H1 (cell line): Measurements from ENCODE around the gene MAST2. TPM values are rescaled to one million over a fixed set of nuclear protein-coding genes. Genes with fewer than 3 reads are reported as not detected.

Experiments
- CTCF ChIA-PET: fragments of 300-600 bp; sonication (Branson Sonifier 250); formaldehyde crosslinking; loops from one replicate; lab custom pipeline; 2021; ENCODE audit not compliant: partially characterized antibody; lab: Charles Lee
- POLR2A ChIA-PET: fragments of 300-600 bp; sonication (Branson Sonifier 250); formaldehyde crosslinking; loops from one replicate; lab custom pipeline; 2021; ENCODE audit warnings: inconsistent platforms; ENCODE audit not compliant: partially characterized antibody; lab: Charles Lee
- DNase-seq, 2 experiments: peaks; one replicate each; pipeline versions ENCODE4 v3.0.0 to v3.0.0-alpha.2; 2010 to 2022; ENCODE audit warnings: low spot score in 2 of 2, low read depth in 1 of 2, mixed read lengths in 1 of 2
- FAIRE-seq: peaks from 2 replicates; lab custom pipeline; 2011; peaks lifted over from hg19 to GRCh38; lab: Jason Lieb, UNC
- H2AFZ ChIP-seq: 2 replicates; pipeline ENCODE4 v1.8.1; 2012; ENCODE audit warnings: low read length, inconsistent platforms
- H2AK5ac ChIP-seq: 2 replicates; pipeline ENCODE4 v1.6.1; 2013; ENCODE audit warnings: low read depth, low read length
- H2BK120ac ChIP-seq: replicated peaks from 2 replicates; pipeline ENCODE3; 2013; ENCODE audit warnings: low read depth, low read length, inconsistent platforms
- H2BK12ac ChIP-seq: 2 replicates; pipeline ENCODE4 v1.6.1; 2013; ENCODE audit warnings: low read depth, low read length
- H2BK15ac ChIP-seq: 2 replicates; pipeline ENCODE4 v1.6.1; 2013; ENCODE audit warnings: low read length
- H2BK20ac ChIP-seq: 2 replicates; pipeline ENCODE4 v1.6.1; 2013; ENCODE audit warnings: low read length
- H2BK5ac ChIP-seq: 2 replicates; pipeline ENCODE4 v1.6.1; 2013; ENCODE audit warnings: low read depth, low read length
- H3K14ac ChIP-seq: 2 replicates; pipeline ENCODE4 v1.6.1; 2013; ENCODE audit warnings: inconsistent platforms; ENCODE audit not compliant: insufficient read length
- H3K18ac ChIP-seq: 2 replicates; pipeline ENCODE4 v1.6.1; 2013; ENCODE audit warnings: low read length; ENCODE audit errors: extremely low read depth
- H3K23ac ChIP-seq: 2 replicates; pipeline ENCODE4 v1.6.1; 2013; ENCODE audit warnings: inconsistent platforms; ENCODE audit not compliant: insufficient read length
- H3K23me2 ChIP-seq: 2 replicates; pipeline ENCODE4 v1.6.1; 2013; ENCODE audit warnings: low read depth, low read length
- H3K27ac ChIP-seq: 2 replicates; pipeline ENCODE4 v1.6.1; 2011; ENCODE audit warnings: low read depth, low read length, inconsistent platforms
- H3K27me3 ChIP-seq, 4 experiments: replicated peaks in 1 of 4; 1 replicate in 1 of 4; 2 replicates in 3 of 4; pipeline versions ENCODE4 v1.6.1 to v1.8.1; 2011 to 2013; ENCODE audit warnings: low read length in 3 of 4, mild to moderate bottlenecking in 3 of 4, inconsistent platforms in 2 of 4, mixed read lengths in 2 of 4, moderate library complexity in 1 of 4; ENCODE audit not compliant: control insufficient read depth in 3 of 4, insufficient read depth in 3 of 4; ENCODE audit errors: extremely low read depth in 1 of 4
- H3K36me3 ChIP-seq, 4 experiments: 2 replicates each; pipeline versions ENCODE4 v1.6.1 to v1.8.1; 2011 to 2013; ENCODE audit warnings: mild to moderate bottlenecking in 4 of 4, low read length in 3 of 4, moderate library complexity in 2 of 4, control low read depth in 1 of 4, inconsistent platforms in 1 of 4; ENCODE audit not compliant: insufficient read depth in 4 of 4, control insufficient read depth in 2 of 4
- H3K4ac ChIP-seq: replicated peaks from 2 replicates; pipeline ENCODE3; 2013; ENCODE audit warnings: low read length, low read depth, mixed read lengths, inconsistent platforms; ENCODE audit not compliant: insufficient read length
- H3K4me1 ChIP-seq, 4 experiments: replicated peaks in 1 of 4; 1 replicate in 1 of 4; 2 replicates in 3 of 4; pipeline versions ENCODE4 v1.6.1 to v1.8.1; 2011 to 2013; ENCODE audit warnings: low read length in 3 of 4, inconsistent platforms in 2 of 4, mixed read lengths in 1 of 4; ENCODE audit not compliant: insufficient read depth in 4 of 4, control insufficient read depth in 3 of 4
- H3K4me2 ChIP-seq, 2 experiments: 2 replicates each; pipeline versions ENCODE4 v1.6.1 to v1.8.1; 2011 to 2013; ENCODE audit warnings: low read depth in 2 of 2, low read length in 2 of 2, control low read depth in 1 of 2, inconsistent platforms in 1 of 2, mild to moderate bottlenecking in 1 of 2; ENCODE audit not compliant: insufficient read depth in 1 of 2
- H3K4me3 ChIP-seq, 4 experiments: fragments of 200-600, 300-600 bp in 1 of 4; sonication (generic), shearing (Covaris generic), sonication (Bioruptor Twin) in 1 of 4; 2 replicates each; pipeline versions ENCODE4 v1.5.1 to v1.8.1; 2011 to 2016; ENCODE audit warnings: low read length in 4 of 4, low read depth in 3 of 4, control low read depth in 2 of 4, inconsistent platforms in 2 of 4, mild to moderate bottlenecking in 2 of 4, mixed read lengths in 1 of 4, moderate library complexity in 1 of 4; ENCODE audit not compliant: insufficient read depth in 2 of 4; ENCODE audit errors: extremely low read depth in 1 of 4
- H3K56ac ChIP-seq: replicated peaks from 2 replicates; pipeline ENCODE3; 2013; ENCODE audit warnings: low read depth, mild to moderate bottlenecking, mixed read lengths, low read length, inconsistent platforms; ENCODE audit not compliant: insufficient read length
- H3K79me1 ChIP-seq: 2 replicates; pipeline ENCODE4 v1.6.1; 2013; ENCODE audit warnings: low read depth, low read length, control low read depth
- H3K79me2 ChIP-seq, 2 experiments: 2 replicates each; pipeline versions ENCODE4 v1.6.1 to v1.8.1; 2012 to 2013; ENCODE audit warnings: low read length in 2 of 2, mild to moderate bottlenecking in 2 of 2, inconsistent platforms in 1 of 2; ENCODE audit not compliant: insufficient read depth in 2 of 2, control insufficient read depth in 1 of 2
- H3K9ac ChIP-seq, 4 experiments: replicated peaks in 1 of 4; 1 replicate in 1 of 4; 2 replicates in 3 of 4; pipeline versions ENCODE4 v1.6.1 to v1.8.1; 2011 to 2013; ENCODE audit warnings: low read depth in 3 of 4, low read length in 3 of 4, control low read depth in 2 of 4, mild to moderate bottlenecking in 2 of 4, moderate library complexity in 2 of 4, inconsistent platforms in 1 of 4; ENCODE audit errors: extremely low read depth in 1 of 4
- H3K9me3 ChIP-seq, 2 experiments: 2 replicates each; pipeline versions ENCODE4 v1.6.1 to v1.8.1; 2012 to 2013; ENCODE audit warnings: mild to moderate bottlenecking in 2 of 2, moderate library complexity in 2 of 2, control low read depth in 1 of 2, inconsistent platforms in 1 of 2, low read depth in 1 of 2, low read length in 1 of 2, mixed read lengths in 1 of 2; ENCODE audit not compliant: insufficient read depth in 2 of 2
- H4K20me1 ChIP-seq, 2 experiments: replicated peaks in 1 of 2; 2 replicates each; pipeline versions ENCODE3 to v1.8.1; 2011 to 2013; ENCODE audit warnings: inconsistent platforms in 2 of 2, low read length in 2 of 2, mild to moderate bottlenecking in 1 of 2; ENCODE audit not compliant: insufficient read depth in 2 of 2, control insufficient read depth in 1 of 2
- H4K5ac ChIP-seq: 2 replicates; pipeline ENCODE4 v1.6.1; 2013; ENCODE audit warnings: low read length, low read depth, mixed read lengths, inconsistent platforms; ENCODE audit not compliant: insufficient read length
- H4K8ac ChIP-seq: 2 replicates; pipeline ENCODE4 v1.8.0; 2013; ENCODE audit warnings: mild to moderate bottlenecking, moderate library complexity, low read length, inconsistent platforms; ENCODE audit not compliant: insufficient read depth; ENCODE audit errors: extremely low read depth
- H4K91ac ChIP-seq: replicated peaks from 2 replicates; pipeline ENCODE3; 2013; ENCODE audit warnings: low read length, mixed read lengths, inconsistent platforms; ENCODE audit not compliant: insufficient read length
- BRCA1 ChIP-seq: IDR thresholded peaks from 2 replicates; pipeline ENCODE4 v1.6.1; 2012; ENCODE audit warnings: low read depth, low read length, improper control_type of control experiment
- GTF2F1 ChIP-seq: IDR thresholded peaks from 2 replicates; pipeline ENCODE4 v1.6.1; 2012; ENCODE audit warnings: low read depth, low read length, improper control_type of control experiment, borderline replicate concordance
- KDM4A ChIP-seq: IDR thresholded peaks from one replicate; pipeline ENCODE4 v1.7.1; 2012; ENCODE audit warnings: low read depth, mild to moderate bottlenecking, moderate library complexity, low read length, inconsistent platforms; ENCODE audit not compliant: severe bottlenecking
- RXRA ChIP-seq: IDR thresholded peaks from 2 replicates; pipeline ENCODE4 v1.6.1; 2011; ENCODE audit warnings: low read depth, mild to moderate bottlenecking, low read length, moderate library complexity; ENCODE audit not compliant: insufficient read depth
- SIX5 ChIP-seq: IDR thresholded peaks from 2 replicates; pipeline ENCODE4 v1.6.1; 2011; ENCODE audit warnings: mild to moderate bottlenecking, low read depth, low read length
- WGBS, 2 experiments: shearing (Covaris generic) in 1 of 2; methylation state at CpG; one replicate each; pipeline versions ENCODE4 v1.1.6 to v1.1.7; 2013 to 2015; ENCODE audit warnings: low lambda C conversion rate in 2 of 2, mixed read lengths in 2 of 2, inconsistent platforms in 1 of 2, low coverage in 1 of 2, missing lambda C conversion rate in 1 of 2; ENCODE audit not compliant: insufficient replicate concordance in 2 of 2, insufficient coverage in 1 of 2, insufficient read length in 1 of 2; ENCODE audit errors: extremely low coverage in 1 of 2, missing lambda C conversion rate in 1 of 2; 5-methylcytosine and 5-hydroxymethylcytosine counted together
- polyA plus RNA-seq, 7 experiments: library from polyadenylated mRNA; depleted of rRNA in 3 of 7; stranded (reverse) in 5 of 7; unstranded in 2 of 7; fragments of >200 nt in 5 of 7; fragments of 200-250 nt in 2 of 7; gene quantifications; 1 replicate in 5 of 7; 2 replicates in 1 of 7; 4 replicates in 1 of 7; pipeline versions ENCODE4 v1.2.1 to v1.2.3, GENCODE V29; 2011 to 2013; ENCODE audit warnings: missing spikeins in 2 of 7, mixed read lengths in 2 of 7
- total RNA-seq: library from RNA; stranded (reverse); fragmentation: NEBNext Ultra II Directional; extraction: Animal tissue kit (Norgen Biotek cat#: 25700); gene quantifications from 2 replicates; pipeline ENCODE4 v1.2.1, GENCODE V29; 2021
- TF ChIP-seq, protein P1 (sequence below): IDR thresholded peaks from 2 replicates; pipeline ENCODE4 v1.6.1; 2011; ENCODE audit warnings: low read depth, mild to moderate bottlenecking, low read length; ENCODE audit not compliant: insufficient read depth

Gene MAST2
- total and polyA plus RNA-seq, 2 of the 8 experiments (the other 6 are each of a cell fraction or from before 2014, with no cell fraction given): 20.5 to 35.4 TPM

DNA sequence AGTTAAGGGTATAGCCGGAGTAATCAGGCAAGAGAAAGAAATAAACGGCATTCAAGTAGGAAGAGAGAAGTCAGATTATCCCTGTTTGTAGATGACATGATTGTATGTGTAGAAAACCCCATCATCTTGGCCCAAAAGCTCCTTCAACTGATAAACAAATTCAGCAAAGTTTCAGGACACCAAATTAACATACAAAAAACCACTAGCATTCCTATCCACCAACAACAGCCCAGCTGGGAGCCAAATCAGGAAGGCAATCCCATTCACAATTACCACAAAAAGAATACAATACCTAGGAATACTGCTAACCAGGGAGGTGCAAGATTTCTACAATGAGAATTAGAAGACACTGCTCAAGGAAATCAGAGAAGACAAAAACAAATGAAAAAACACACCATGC, 45.3 kb downstream of the MAST2 start:
- no peak overlapping the region for H3K23ac ChIP-seq
- H3K4ac ChIP-seq: no peak overlapping the region
- peaks cover 0 to 4% (median 0%) of the 10 kb centered on the region in 4 experiments; a peak in 3 of 7 replicates for H3K4me1 ChIP-seq
- H2BK120ac ChIP-seq: no peak overlapping the region
- H3K23me2 ChIP-seq: no peaks in the 10 kb centered on the region
- no peaks in the 10 kb centered on the region for H3K79me1 ChIP-seq
- no peak overlapping the region for H2BK20ac ChIP-seq
- peaks cover 0 to 2% (median 0%) of the 10 kb centered on the region in 4 experiments; a peak in 1 of 8 replicates for H3K36me3 ChIP-seq
- DNase-seq (no peak), FAIRE-seq (peak; percentile 63)
- H3K27me3 ChIP-seq: no peaks in the 10 kb centered on the region
- no peak overlapping the region for H3K27ac ChIP-seq
- H2BK15ac ChIP-seq: no peak overlapping the region
- no peak overlapping the region for H3K56ac ChIP-seq
- H4K5ac ChIP-seq: no peak overlapping the region
- H4K8ac ChIP-seq: no peak overlapping the region
- no peak overlapping the region for H2AFZ ChIP-seq
- WGBS, 2 experiments: 89% methylated on average over 2 of the region's 2 CpGs; no CpG with 5 or more reads in 1 of the 2 experiments
- H3K14ac ChIP-seq: no peak overlapping the region
- no peak overlapping the region for H3K18ac ChIP-seq
- no peak overlapping the region for H3K4me3 ChIP-seq
- H3K79me2 ChIP-seq: peaks cover 0 to 48% of the 10 kb centered on the region in 2 experiments; a peak in 3 of 4 replicates
- H2AK5ac ChIP-seq: no peak overlapping the region
- H2BK5ac ChIP-seq: no peak overlapping the region
- 0 out of 4 replicates have a peak overlapping the region, but pooled peaks of 1 of the 2 experiments have one; percentile 1 for H3K4me2 ChIP-seq
- no peaks in the 10 kb centered on the region; a peak in 1 of 4 replicates for H3K9me3 ChIP-seq
- ChIA-PET POLR2A (no interaction called here), CTCF (interaction anchor here (1.1 kb wide), 1 partner anchor 102 kb away, joined by 3 read pairs; no protein-coding TSS in a partner anchor)
- no peak overlapping the region for H4K91ac ChIP-seq
- H3K9ac ChIP-seq: no peak overlapping the region
- TF ChIP-seq GTF2F1 (no peak), SIX5 (no peak), RXRA (no peak), BRCA1 (no peak), KDM4A (no peak)
- TF ChIP-seq, protein P1, sequence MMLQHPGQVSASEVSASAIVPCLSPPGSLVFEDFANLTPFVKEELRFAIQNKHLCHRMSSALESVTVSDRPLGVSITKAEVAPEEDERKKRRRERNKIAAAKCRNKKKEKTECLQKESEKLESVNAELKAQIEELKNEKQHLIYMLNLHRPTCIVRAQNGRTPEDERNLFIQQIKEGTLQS: no peak
- peaks cover 2% of the 10 kb centered on the region in 2 experiments for H4K20me1 ChIP-seq
- no peak overlapping the region for H2BK12ac ChIP-seq
